NCI-H510A treated with DMSO at 0.1 percent for 48 hours (cell line): ENCODE measurements around the gene INPP5A.

Experiments used
- DNase-seq: peaks from one replicate; lab custom pipeline; 2025; lab: John Stamatoyannopoulos, UW

The INPP5A gene

DNA sequence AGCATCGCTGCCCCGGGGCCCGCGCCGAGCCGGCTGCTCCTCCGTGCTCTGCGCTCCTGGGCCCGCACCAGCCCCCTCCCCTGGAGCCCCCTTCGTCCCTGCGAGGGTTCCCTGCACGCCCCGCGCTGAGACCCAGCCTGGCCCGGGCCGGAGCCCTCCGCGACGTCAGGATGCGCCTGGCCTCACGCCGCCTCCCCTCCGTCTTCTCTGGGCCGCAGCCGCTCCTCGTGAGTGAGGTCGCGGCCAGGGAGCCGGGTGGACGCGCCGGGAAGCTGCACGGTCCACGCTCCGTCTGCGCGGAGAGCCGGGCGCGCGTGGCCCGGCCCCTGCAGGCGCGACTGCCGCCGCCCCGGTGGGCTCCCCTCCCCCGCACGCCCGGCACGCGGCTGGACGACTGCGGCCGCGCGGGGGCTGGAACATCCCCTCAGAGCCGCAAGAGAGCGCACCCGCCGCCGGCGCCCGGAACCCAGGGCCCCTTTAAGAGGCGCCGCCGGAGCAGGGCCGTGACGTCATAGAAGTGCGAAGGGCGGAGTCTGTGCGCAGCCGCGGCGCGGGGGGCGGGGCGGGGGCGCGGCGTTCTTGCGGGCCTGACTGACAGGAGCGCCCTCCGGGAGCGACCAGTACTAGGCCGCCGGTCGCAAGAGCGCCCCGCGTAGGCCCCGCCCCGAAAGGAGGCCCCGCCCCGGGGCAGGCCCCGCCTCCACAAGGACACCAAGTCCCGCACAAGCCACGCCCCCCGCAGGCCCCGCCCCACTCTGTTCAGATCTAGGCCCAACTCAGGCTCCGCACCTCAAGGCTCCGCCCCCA, 507 bp upstream of the INPP5A start:
- DNase-seq = no peak

DNA sequence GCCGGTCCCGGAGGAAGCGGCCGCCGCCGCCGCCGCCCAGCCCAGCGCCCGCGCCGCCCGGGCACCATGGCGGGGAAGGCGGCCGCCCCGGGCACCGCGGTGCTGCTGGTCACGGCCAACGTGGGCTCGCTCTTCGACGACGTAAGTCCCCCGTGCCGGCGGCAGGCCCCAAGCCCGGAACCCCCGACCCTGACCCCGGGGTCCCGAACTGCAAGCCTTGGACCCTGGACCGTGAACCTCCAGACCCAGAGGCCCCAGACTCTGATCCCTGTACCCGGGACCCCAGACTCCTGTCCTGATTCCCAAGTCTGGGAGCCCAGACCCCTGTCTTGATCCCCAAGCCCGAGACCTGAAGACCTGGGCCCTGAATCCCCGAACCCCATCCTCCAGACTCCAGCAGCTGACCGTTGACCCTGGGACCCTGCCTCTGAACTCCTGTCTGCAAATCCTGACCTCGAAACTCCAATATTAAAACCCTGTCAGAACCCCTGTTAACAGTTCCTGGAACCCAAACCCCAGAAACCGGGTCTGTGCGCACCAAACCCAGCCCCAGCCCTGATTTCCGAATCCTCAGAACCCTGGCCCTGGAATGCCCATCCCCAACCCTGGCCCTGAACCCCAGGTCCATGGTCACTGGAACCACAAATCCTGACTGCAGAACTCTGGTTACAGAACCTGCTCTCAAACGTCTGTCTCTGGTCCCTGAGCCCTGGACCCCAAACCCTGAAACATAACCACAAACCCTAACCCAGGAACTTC, 623 bp downstream of the INPP5A start:
- no peak for DNase-seq

DNA sequence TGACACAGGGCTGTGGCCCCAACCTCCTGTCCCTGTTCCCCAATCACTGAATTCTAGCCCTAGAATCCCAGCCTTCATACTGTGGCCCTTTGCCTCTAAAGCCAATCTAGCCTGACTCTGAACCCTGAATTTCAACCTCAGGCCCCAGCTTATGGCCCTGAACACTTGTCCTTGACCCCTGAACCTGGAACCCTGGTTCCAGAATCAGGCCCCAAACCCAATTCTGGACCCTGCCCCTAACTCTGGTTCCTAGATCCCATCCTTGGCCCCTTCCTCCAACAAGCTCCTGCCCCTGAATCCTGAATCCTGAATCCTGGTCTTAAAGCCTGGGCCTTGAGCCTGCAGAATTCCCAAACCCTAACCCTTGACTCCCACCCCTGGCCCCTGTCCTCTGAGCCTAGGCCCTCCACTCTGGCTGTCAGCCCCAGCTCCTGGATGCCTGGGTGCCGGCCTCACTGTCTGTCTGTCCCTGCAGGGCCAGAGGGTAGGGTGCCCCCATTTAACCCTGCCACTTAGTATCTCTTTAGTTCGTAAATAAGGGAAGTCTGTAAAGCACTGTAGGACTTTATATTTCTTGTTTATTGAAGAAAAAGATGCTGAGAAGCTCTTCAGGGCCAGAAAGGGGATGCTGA, 1.3 kb downstream of the INPP5A start:
- no peak for DNase-seq

- no peak for DNase-seq
Measured at GRCh38 chr10:132539431-132539839, 1.8 kb downstream of the INPP5A start.

GRCh38 chr10:132539894-132540293, 2.3 kb downstream of the INPP5A start:
- no peak for DNase-seq

GRCh38 chr10:132540456-132540855, 2.9 kb downstream of the INPP5A start:
- DNase-seq = no peak

DNA sequence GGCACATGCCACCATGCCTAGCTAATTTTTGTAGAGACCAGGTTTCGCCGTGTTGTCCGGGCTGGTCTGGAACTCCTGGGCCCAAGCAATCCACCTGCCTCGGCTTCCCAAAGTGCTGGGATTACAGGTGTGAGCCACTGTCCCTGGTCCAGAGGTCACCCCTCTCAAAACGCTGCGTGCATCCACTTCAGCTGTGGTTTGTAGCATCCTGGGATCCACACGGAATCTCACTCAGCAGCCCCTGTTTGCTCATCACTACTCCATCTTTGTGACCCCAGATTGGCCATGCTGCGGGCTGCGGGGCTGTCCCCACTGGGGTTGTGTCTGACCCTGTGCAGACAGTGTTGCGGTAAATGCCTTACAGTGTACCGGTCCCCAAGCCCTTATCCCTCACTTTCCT, 3.5 kb downstream of the INPP5A start:
- no peak for DNase-seq

DNA sequence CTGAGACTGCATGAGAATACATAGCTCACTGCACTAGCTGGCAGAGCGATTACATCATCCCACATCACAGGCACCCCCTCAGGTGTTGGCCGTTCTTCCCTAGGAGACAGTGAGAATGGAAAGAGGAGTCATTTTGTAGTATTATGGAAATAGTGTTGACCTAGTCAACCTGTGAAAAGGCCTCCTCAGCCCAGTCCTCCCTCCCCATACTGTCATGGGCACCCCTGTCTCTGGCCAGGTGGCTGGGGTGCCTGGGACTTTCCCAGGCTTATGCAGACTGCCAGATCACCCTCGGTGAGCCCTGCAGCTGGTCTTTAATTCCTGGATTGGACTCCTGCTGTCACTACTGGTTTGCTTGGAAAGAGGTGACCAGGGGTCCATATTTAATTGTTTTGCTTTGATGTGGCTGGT, 4.0 kb downstream of the INPP5A start:
- DNase-seq = no peak

- no peak for DNase-seq
Measured at GRCh38 chr10:132542086-132542775, 4.6 kb downstream of the INPP5A start.

DNA sequence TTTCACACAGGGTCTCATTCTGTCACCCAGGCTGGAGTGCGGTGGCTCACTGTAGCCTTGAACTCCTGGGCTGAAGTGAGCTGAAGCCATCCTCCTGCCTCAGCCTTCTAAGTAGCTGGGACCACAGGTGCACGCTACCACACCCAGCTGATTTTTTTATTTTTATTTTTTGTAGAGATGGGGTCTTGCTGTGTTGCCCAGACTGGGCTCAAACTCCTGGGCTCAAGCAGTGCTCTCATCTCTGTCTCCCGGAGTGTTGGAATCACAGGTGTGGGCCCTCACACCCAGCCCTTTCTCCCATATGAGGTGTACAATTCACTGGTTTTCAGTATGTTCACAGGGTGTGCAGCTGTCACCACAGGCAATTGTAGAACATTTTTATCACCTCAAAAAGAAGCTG, 5.2 kb downstream of the INPP5A start:
- no peak for DNase-seq

DNA sequence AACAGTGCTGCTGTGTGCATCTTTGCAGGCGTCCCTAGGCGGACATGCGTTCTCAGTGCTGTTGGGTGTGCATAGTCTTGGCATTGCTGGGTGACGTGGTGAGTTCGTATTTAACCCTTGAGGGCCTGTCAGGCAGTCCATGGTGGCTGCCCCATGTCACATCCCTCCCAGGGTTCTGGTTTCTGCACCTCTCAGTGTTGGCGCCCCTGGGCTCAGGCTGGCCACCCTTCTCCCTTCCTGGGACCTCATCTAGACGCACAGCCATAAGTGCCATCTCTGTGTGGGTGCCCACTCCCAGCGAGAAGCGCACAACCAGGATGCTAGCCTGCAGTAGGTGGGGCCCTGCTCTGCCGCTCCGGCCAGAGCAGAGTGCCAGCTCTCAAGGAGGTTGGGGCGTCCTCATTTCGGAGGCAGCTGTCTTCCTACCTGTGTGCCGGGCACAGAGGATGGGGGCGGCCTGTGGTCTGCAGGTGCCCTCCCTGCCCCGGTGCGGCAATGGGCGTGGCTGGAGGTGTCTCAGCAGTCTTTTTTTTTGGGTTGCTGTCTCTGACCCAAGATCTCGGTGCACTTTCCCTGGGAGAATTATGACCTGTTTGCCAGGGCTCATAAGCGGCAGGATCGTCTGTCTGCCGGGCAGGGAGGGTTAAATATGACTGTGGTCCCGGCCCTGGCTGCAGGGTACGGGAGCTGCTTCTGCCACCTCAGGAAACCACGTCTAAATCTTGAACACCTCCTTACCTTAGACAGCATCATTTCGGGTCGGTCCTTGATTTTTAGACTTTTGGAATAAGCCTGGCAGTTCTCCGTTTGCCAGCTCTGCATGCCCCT, 6.5 kb downstream of the INPP5A start:
- DNase-seq = no peak

DNA sequence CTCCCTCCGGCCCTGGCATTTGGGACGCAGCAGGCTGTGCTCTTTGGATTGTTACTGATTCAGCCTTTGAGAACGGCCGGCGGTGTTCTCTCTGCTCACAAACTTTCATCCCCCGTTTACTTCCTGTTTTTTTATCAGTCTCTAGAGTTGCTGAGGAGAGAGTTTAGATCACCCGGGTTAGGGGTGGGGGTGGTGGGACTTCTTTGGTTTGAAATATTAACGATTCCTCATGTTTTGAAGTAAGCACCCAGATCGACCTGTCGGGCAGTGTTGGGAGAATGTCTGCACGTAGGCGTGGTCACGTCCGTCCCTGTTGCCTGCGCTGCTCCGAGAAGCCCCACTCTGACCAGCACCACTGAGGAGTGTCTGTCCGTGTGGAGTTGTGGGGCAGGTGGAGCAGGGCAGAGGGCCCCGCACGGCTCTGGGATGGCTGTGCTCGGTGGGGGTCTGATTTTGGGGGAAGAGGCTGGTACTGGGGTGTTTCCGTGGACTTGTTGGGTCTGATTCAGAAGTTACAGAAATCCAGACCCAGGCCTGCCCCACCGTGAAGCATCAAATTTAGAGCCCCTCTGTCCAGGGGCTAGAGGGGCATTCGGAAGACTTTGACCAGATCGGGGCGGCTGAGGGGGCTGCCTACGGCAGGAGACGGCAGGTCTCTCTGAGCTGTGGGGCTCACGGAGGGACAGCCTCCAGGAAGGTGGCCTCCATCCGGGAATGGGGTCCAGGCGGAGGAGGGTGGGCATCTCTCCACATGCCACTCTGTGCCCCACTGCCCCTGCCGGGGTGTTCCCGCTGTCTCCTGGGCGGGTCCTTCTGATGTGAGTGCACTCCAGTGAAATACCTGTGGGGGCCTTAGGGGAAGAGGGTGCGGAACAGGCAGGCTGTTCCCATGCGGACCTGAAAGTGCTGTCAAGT, 7.4 kb downstream of the INPP5A start:
- DNase-seq = no peak

DNA sequence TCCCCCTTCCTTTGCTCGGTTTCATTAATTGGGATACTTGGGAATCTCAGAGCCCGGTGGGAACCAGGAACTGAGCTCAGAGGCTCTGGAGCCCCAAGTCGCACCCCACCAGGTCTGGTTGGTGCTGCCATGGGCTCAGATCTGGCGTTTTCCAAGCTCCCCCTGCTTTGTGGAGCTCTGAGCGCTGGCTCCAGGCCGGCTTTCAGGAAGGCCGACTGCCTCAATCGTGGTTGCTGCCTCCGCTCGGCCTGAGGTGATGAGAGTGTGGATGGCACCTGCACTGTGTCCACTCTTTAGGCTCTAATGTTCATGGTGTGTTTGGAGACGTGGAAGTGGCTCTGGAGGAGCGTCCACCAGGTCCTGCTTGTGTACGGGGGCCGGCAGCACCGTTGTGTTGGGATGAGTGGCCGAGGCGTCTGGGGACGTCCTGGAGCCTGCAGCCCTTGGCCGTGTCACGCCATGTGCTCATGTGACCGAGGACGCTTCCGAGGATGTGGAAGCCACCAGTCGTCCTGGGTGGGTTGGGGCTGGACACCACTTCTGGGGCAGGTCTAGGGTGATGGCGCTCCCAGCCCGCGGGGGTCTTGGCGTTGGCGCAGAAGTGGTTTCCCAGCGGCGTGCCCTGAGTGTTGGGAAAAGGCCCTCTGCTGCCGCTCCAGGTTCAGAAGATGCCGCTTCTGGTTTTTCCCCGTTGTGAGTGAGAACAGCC, 8.2 kb downstream of the INPP5A start:
- no peak for DNase-seq

DNA sequence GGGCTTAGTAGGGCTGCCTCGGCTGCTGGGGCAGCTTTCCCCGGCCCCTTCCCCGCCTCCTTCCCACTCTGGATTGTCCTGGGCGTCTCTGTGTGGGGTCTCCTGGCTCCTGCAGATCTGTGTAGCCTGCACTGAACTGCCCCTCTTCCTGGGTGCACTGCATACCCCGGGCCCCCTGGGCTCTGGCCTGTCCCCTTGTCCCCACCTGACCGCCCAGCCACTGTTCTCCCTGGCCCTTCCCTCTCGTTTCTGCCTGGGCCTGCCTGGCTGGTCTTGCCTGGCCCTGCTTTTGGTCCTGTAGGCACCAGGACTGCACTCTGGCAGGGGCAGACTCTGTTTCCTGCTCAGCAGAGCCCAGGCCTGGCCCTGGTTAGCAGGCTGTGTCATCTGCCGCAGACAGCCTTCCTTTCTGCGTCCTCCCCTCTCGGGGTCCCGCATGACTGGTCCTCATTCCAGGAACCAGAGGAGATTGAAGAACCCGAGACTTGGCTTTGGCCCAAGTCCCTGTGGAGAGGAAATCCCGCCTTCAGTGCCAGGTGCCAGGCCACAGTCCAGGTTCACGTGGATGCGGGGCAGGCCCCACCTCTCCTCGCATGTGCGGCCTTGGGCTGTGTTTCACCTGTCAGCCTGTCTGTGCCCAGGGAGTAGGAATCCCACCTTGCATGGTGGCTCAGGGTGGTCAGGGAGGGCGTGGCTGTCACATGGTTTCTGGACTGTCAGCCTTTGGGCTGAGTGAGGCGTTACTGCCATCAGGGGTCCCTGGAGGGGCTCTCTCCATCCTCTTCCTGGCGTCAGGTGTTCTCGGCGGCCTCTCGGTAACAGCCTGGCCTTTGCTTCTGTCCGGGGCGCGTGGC, 9.2 kb downstream of the INPP5A start:
- DNase-seq = no peak

DNA sequence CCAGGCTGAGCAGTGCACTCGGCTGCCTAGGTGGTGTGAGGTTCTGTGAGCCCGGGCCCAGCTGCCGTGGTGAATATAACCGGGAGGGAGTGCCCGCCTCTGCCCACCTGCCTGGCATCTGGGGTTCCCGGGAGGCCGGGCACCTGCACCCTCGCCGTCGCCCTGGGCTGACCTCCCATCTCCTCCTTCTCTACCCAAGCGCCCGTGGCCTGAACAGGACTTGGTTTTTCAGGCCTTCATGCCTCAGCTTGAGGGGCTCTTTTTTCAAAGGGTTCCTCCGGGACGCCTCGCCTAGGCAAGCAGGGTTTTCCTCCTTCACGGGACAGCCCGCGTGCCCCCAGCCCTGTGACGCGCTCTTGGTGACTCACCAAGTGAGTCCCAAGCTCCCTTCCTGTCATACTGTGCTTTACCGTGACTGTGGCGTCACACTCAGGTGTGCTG, 9.9 kb downstream of the INPP5A start:
- DNase-seq = no peak

GRCh38 chr10:132548106-132548823, 10.7 kb downstream of the INPP5A start:
- no peak for DNase-seq

- no peak for DNase-seq
Measured at GRCh38 chr10:132548869-132549268, 11.3 kb downstream of the INPP5A start.

DNA sequence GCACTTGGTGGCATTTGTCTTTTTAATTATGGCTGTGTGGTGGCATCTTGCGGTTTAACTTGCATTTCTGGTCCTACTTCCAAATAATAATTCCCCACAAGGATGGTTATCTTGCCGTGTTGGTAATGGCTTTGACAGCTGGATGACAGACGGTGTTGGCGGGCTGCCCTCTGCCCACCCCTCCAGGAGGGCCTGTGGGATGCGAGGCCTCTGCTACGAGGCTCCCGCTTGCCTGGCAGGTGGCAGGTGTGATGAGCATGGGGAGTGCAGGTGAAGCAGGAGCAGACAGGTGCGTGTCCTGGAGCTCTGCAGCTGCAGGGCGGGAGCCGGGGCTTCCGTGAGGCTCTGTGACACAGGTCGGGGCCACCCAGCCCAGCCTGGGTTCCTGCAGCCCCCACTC, 11.8 kb downstream of the INPP5A start:
- DNase-seq = no peak
